Stimulated activated CD4-positive, alpha-beta T cell treated with anti-CD3 and anti-CD28 coated beads, TNF-alpha, amount 100 ng/mL, for 48 hours (primary cell): ENCODE data around the gene GNB1.
"Not testable (repeated sequence)": the region's sequence is repeated elsewhere in the genome, so short reads cannot be mapped to it uniquely, and the experiment has no call there.

Experiments used
- DNase-seq, 3 donors: peaks; one replicate each; pipeline ENCODE4 v3.0.0-alpha.2; 2020; ENCODE audit warnings: low read depth in 3 of 3

GNB1 gene

DNA sequence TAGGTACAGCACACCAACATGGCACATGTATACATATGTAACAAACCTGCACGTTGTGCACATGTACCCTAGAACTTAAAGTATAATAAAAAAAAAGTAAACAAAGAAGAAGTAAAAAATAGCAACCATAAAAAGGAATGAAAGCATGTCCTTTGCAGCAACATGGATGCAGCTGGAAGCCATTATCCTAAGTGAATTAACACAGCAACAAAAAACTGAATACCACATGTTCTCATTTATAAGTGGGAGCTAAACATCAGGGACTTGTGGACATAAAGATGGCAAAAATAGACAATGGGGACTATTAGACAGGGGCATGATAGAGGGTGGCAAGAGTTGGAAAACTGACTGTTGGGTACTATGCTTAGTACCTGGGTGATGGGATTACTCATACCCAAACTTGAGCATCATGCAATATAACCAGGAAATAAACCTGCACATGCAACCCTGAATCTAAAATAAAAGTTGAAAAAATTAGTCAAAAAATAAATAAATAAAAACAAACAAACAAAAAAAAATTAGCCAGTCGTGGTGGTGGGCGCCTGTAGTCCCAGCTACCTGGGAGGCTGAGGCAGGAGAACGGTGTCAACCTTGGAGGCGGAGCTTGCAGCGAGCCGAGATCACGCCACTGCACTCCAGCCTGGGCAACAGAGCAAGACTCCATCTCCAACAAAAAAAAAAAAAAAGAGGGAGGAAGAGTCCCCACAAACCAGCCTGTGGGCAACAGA, 30.8 kb downstream of the GNB1 start:
- DNase-seq: not testable (repeated sequence)

DNA sequence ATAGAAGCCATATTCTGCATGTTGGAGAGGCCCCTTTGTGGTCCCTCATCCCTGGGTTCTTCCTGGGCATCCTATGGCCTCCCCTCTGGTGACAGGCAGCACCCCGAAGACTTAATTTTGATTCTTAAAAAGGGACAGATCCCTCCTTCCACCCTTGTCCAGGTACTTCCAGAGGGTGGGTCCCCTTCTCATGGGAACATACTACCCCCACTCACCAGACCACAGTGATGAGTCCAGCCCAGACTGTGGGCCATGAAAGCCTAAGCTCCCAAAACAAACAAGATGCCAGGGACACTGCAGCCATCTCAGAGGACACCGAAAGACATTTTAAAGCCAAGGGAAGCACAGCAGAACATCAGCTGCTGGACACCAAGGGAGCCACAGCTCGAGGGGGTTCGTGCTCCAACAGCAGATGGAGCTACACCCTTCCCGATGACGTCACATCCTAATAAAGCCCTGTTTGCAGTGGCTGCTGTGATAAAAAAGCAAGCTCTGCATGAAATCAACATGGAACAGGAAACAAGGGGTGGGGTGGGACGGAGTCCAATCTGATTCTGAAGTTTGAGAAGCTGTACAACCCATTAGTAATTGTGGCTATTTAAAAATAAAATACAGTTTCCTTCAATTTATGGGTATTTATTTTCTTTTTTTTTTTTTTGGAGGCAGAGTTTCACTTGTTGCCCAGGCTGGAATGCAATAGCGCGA, 32.4 kb downstream of the GNB1 start:
- no peak for DNase-seq

DNA sequence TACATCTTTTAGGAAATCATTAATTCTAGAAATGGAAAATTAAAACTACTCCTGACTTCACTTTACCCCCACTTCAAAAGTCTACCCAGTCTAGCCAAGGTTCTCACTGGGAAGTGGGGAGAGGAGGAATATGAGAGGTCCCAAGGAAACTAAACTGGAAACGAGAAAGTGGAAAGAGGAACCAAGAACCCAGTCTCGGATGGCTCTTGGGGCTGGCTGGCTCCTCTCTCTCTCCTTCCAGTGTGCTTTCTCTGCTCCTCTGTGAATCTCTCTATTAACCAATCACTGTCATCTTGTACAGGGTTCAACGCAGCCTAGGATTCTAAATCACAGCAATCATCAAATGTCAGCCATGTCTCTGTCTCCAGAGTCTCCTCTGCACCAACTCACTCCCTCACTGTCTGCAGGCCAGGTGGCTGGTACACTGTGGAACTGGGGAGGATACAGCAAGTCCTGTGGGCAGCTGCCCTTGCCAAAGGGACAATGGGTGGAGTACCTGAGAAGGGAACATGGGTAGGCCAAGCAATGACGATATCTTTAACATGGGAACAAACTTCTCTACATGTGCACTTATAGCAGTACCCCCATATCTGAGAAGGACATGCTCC, 33.7 kb downstream of the GNB1 start:
- DNase-seq: no peak

DNA sequence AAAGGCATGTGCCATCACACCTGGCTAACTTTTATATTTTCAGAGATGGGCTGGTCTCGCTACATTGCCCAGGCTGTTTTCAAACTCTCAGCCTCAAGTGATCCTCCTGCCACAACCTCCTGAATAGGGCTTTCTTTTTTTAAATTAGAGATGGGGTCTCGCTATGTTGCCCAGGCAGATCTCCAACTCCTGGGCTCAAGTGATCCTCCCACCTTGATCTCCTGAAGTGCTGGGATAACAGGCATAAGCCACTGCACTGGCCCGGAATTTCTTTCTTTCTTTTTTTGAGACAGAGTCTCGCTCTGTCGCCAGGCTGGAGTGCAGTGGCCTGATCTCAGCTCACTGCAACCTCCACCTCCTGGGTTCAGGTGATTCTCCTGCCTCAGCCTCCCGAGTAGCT, 34.7 kb downstream of the GNB1 start:
- not testable (repeated sequence) for DNase-seq

DNA sequence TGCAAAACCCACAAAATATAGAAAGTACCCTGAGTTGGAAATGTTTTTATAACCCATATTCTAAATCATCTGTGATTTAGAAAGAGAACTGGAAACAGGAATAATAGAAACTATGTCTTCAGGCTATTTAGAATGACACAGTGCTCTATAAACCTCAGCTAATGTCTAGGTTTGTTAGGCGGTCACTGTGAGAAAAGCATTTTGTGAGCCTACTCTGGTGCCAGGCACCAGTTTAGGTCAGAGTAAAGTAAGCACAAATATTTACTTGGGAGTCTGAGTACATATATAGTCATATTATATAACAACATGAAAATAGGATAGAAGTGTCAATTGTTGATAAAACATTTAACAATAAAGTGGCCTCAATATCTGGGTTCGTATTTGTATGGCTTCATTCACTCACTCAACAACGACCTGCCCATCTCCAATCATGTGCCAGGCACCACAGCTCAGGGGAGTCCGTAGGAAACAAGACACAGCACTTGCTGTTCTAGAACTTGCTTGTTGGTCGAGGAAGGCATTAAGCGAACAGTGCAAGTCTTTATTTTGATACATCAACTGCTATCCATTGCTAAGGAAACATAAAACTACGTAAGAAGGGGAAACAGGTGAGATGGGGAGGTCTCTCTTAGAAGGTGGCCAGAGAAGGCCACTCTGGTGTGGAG, 37.2 kb downstream of the GNB1 start:
- DNase-seq: no peak

DNA sequence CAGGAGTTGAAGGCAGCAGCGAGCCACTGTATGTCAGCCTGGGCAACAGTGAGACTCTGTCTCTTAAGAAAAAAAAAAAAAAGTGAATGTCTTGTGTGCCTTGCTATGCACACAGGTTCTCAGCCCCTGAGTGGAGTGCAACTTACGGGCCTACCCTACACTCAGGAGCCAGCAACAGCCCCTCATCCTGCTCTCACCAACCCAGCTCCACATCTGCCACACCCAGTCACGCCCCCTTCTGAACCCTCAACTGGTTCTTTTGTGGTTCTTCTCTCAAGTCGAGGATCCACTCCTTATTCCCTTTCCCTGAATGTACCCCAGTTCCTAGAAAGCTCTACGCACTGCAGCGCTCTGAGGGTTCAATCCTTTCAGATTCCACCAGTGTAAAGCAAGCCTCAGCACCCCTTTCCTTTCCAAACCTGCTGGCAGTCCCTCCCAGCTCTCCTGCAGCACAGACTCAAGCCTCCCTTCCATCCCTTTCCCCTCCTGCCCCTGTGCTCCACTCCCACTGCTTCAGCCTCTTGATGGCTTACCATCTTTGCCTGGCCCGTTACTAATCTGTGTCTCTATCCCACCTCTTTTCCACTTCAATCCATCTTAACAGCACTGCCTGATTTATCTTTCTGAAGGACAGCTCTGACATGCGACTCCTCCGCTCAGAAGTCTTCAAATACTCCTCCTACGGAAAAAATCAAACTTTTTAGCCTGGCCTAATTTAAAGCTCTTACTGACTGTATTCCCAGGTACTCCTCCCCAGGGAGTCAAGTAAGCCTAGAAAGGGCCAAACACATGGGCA, 38.1 kb downstream of the GNB1 start:
- DNase-seq: no peak

DNA sequence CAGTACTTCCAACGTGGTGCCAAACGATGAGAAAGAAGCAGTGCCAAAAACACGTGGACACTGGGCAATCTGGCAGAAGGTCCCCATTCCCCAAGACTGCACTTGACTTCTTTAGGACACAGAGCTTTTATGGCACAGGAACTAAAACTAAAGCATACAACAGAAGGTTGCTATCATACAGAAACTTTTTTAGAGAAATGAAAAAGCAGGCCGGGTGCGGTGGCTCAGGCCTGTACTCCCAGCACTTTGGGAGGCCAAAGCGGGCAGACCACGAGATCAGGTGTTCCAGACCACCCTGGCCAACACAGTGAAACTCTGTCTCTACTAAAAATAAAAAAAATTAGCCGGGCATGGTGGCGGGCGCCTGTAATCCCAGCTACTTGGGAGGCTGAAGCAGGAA, 43.0 kb downstream of the GNB1 start:
- DNase-seq: no peak

DNA sequence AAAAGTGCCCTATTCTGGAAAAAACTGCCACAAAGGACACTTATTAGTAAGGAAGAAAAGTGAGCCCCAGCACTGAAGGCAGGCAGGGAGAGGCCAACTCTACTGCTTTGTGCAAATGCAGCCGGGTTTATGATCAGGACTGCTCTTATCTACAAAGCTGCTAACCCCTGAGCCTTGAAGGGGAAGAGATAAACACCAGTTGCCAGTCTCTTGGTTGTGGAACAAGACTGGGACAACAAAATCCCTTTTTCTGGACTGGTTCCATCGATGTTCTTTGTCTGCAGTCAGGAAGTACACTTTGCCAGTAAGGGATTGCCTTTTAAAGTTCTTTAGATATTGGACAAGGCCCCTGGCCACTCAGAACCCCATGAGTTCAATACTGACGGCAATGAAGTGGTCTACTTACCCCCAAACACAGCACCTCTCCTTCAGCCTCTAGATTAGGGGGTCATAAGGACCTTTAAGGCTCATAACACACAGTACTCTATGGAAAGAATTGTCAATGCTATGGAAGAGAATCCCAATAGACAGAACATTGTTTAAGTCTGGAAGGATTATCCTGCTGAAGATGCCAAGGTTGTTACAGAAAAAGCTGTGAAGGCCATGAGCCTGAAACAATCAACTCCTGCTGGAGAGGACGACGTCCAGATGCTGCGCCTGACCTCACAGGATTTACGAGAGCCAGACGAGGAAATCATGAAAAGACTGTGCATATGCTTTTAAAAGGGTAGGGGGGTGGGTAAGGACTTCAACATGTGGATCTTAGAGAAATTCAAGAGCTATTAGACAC, 43.6 kb downstream of the GNB1 start:
- DNase-seq: no peak

DNA sequence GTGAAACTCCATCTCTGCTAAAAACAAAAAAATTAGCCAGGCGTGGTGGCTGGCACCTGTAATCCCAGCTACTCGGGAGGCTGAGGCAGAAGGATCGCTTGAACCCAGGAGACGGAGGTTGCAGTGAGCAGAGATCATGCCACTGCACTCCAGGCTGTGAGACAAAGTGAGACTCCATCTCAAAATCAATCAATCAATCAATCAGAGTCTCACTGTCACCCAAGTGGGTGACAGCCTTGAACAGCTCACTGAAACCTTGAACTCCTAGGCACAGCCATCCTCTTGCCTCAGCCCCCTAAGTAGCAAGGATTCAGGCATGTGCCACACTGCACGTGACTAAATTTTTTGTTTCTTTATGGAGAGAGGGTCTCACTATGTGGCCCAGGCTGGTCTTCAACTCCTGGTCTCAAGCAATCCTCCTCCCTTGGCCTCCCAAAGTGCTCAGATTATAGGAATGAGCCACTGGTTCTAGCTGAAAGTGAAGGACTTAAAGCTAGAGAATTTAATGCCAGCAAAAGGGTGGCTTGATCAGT, 44.4 kb downstream of the GNB1 start:
- DNase-seq: no peak

DNA sequence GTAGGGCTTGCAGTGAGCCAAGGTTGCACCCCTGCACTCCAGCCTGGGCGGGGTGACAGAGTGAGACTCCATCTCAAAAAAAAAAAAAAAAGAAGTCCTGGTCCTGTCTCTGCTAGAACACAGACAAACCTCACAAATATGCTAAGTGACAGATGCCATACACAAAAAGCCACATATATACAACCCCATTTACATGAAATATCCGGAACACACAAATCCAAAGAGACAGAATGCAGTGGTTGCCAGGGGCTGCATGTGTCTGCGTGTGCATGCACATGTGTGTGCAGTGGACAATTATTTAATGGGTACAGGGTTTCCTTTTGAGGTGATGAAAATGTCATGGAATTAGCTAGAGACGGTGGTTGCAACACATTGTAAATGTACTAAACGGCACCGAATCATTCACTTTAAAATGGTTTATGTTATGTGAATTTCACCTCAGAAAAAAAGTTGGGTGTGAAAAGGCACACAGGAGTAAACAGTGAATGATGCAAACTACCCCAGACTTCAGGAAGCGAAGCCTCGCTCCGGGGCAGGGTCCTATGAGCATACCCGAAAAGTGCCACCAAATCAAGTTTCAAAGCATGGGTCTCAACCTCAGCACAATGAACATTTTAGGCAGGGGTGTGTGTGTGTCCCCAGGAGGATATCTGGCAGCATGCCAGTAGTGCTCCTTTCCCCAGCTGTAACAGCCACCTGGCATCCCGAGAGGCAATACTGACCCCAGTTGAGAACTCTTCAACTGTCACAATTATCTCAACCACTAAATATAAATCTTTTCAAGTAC, 48.3 kb downstream of the GNB1 start:
- no peak for DNase-seq

DNA sequence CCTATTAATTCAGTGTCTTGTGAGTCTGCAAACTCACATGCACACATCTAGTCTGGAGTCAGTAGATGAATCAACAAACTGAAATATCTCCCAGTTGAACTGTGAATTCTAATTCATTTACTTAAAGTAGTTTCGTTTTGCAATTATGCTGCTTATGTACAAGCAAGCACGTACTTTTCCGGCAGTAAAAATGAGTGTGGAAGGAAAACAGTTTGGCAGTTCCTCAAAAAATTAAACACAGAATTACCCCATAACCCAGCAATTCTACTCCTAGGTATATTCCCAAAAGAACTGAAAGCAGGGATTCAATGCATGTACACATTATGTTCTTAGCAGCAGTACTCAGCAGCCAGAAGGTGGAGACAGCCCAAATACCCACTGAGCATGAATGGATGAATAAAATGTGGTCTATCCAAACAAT, 49.3 kb downstream of the GNB1 start:
- no peak for DNase-seq

DNA sequence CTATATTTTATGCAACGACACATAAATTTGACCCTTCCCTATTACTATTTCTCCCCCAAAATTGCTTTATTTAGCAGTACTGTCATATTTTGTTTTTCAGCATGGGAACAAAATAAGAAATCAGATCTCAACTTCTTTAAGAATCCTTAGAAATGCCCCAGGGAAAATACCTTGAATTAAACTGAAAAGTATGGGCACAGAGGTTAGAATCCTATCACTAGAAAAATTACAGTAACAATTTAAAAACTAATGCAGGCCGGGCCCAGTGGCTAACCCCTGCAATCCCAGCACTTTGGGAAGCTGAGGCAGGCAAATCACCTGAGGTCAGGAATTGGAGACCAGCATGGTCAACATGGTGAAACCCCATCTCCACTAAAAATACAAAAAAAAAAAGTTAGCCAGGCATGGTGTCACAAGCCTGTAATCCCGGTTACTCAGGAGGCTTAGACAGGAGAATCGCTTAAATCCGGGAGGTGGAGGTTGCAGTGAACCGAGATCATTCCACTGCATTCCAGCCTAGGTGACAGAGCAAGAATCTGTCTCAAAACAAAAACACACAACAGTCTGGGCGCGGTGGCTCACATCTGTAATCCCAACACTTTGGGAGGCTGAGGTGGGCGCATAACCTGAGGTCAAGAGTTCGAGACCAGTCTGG, 51.4 kb downstream of the GNB1 start:
- DNase-seq: no peak

DNA sequence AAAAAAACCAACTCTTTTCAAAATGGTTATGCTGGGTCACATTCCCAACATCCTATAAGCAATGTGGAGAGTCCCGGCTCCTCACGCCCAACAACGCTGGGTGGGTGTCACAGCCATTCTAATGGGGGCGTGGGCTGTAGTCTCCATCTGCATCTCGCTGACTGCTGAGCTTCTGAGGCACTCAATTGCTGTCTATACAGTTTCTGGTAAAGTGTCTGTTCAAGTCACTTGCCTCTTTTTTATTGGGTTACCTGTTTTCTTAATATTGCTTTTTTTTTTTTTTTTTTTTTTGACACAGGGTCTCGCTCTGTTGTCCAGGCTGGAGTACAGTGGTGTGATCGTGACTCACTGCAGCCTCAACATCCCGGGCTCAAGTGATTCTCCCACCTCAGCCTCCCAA, 54.8 kb downstream of the GNB1 start:
- DNase-seq: no peak

DNA sequence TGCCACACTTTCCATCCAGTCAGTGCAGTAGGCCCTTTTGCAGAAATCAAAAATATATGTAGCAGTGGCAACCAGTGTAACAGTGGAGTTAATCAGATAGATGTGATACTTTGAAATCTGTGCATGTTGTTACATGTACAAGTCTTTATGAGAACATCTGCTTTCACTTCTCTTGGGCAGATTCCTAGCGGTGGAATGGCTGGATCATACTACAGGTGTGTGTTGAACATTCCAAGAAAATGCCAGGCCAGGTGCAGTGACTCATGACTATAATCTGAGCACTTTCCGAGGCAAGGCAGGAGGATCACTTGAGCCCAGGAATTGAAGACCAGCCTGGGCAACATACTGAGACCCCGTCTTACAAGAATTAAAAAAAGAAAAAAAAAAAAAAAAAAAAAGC, 55.3 kb downstream of the GNB1 start:
- no peak for DNase-seq

DNA sequence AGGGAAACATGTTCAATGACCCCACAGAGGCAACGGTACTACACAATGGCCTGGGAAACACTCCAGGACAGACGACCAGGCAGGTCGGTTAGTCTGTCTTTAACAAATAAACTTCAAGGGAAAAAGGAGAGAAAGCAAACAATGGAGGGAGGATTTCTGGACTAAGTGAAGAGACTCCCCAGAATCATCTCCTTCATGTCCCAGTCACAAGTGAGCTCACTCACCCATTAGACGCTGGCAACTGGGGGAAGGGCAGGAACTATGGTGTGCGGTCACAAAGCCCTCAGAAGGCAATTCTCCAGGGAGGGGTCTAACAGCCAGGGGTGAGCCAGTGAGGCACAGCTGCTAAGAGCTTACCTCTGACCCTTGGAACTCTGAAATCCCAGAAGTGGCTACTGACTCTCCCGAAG, 57.0 kb downstream of the GNB1 start:
- DNase-seq: no peak

DNA sequence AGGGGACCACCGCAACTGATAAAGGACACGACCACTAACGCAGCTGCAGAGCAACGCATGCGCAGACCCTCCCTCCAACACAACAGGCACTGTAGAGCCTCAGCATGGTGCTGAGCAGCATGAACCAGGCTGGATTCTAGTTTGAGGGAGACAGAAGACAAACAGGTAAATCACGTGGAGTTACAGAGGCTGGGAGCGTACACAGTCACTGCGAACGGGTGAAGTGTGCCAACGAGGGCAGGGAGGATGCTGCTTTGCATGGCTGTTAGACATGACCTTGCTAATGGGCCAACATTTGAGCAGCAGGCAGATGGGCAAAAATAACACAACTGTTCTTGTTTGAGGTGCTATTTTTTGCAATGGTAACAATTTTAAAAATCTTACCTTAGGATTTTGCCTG, 57.4 kb downstream of the GNB1 start:
- DNase-seq: no peak

DNA sequence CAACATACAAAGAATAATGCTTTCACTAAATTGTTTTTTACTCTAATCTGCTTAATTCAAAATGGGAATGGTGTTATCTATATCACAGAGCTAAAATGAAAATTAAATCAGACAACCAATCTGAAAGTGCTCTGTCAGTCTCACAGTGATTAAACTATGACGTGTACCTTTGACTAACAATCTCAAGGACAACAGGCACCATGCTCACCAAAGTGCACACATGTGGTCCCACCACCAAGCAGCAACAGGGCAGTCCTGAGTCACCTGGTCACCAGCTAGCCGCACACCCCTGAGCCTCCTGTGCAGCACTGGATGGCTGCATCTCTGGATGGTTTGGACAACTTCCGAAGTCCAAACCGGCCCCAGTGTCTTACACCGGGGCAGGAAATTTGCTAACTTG, 58.1 kb downstream of the GNB1 start:
- no peak for DNase-seq

DNA sequence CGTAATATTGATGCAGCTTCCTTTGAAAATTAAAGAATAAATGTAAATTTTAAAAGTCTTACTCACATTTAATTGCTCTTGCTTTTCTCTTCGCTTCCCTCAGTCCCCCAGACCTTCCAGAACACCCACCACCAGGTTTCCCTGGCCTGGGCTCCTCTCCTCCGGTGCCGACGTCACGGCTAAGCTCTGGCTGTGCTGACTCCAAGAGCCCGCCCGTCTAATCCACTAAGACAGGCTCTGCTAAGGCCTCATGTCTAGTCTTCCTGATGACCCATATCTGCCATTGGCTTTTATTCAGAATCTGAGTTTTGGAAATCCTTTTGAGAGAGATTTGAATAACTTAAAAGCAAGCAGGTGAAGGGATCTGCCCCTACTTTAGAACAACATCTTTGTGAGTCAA, 58.7 kb downstream of the GNB1 start:
- no peak for DNase-seq

DNA sequence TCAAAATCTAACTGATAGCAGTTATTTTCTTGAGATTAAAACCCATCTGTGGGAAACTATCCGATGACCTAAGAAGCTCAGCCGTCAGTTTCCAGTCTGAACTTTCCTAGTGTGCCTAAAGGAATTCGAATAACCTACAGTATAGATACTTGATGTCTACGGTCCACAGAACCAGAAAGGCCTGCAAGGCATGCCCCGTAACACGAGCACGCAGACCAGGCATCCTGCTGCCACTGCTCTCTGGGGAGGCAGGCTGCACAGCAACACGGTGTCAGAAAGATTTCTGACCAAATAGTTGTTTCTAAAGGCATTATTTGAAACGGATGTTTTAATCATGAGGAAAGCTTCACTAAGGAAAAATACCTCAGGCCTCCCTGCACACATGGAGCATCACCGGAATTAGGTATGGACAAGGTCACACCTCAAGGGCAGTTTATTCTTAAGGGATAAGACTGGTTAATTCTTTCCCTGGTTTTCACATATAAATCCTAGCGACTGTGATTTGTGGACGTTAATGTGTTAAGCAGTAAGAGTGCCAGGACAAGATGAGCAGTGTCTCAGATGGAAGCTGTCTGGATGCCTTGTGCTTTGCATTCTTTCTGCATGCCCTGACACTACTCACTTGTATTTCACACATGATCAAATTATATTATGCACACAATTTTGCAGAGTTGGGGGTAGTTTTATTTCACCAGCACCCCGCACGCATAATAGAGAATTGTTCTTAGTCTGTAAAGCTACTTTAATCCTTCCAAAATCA, 63.6 kb downstream of the GNB1 start:
- no peak for DNase-seq
